Activated CD4-positive, alpha-beta T cell treated with anti-CD3 and anti-CD28 coated beads, Interleukin-2, amount 50 U/mL, for 48 hours (primary cell): ENCODE measurements around the gene OOSP4B.
"Not testable (repeated sequence)": the region's sequence is repeated elsewhere in the genome, so short reads cannot be mapped to it uniquely, and the experiment has no call there.

Experiments
- DNase-seq, 2 experiments: peaks; one replicate each; pipeline ENCODE4 v3.0.0-alpha.2; 2020

Gene OOSP4B

DNA sequence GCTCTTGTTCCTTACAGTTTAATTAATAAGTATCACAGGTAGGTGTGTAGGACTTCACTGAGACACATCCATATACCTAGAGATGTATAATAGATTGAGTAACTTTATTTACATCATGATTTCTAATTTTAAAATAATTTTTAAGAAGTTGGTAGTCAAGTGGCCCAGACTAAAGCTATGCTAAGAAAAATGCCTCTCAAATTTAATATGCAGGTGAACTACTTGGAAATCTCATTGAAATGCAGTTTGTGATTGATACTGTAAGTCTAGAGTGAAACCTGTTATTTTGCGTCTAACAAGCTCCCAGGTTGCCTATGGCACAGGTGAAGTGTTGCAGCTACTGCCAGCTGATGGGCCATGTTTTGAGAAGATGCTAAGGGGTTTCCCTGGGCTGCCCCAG is at the start of gene OOSP4B:
Gene OOSP4B (plus strand): TSS at position 301 of the 400 bp plus-strand sequence.
- no peak for DNase-seq

DNA sequence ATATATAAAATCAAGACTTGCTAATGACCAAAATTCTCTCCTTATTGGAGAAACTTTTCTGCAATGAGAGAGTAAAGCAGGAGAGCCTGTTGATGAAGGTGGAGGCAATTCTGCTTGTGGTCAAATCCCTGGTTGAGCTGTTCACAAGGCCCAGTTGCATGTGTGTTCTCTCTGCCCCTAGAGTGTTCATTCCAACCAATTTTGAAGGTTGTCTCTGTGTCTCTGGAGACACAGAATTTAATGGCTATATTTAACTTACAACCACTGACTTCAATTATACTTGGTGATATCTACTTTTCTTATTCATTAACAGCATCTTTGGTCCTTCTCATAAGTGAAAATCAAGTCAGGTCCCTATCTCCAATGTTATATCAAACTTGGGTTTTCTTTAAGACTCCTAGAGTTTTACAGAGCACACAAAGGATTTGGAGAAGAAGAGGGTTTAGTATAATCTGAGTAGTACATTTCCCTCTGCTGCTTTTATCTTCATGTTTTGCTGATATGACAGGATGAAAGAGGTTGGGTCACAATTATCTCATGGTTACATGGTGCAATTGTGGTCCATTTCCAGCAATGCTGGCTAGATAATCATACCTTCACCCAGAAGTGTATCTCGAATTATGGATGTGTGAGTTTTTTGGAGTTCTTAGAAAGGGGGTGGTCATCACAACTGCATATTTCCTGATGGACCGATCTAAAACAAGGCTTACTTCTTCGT is 49.1 kb upstream of the OOSP4B start:
- DNase-seq = no peak

DNA sequence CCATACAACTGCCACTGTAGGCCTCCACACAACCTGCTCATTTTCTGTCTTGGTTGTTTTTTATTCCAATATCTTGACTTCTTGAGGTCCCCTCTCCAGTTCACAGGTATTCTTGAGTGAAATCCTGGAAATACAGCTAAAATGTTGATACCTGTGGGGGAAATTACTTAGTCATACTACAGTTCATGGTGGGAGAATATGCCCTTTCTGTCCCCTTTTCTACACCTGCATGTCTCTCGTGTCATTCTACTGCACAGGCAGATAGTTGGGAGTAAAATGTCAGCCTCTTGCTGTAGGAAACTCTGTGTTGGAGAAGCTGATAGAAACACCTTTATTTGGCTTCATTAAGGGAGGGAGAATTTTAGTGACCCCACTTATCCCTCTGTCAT is 48.6 kb upstream of the OOSP4B start:
- DNase-seq = no peak

DNA sequence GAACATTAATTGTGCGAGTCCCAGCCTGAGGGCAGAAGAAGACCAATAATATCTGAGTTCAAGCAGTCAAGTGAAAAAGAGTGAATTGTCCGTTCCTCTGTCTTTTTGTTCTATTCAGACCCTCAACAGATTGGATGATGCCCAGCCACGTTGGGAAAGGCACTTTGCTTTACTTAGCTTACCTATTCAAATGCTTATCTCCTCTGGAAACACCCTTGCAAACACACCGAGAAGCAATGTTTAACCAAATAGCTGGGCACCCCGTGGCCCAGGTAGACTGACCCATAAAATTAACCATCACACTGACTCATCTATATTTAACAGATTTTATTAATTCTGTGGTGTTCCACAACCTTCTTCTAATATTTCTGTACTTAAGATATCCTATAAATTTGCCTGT is 43.9 kb upstream of the OOSP4B start:
- no peak for DNase-seq

DNA sequence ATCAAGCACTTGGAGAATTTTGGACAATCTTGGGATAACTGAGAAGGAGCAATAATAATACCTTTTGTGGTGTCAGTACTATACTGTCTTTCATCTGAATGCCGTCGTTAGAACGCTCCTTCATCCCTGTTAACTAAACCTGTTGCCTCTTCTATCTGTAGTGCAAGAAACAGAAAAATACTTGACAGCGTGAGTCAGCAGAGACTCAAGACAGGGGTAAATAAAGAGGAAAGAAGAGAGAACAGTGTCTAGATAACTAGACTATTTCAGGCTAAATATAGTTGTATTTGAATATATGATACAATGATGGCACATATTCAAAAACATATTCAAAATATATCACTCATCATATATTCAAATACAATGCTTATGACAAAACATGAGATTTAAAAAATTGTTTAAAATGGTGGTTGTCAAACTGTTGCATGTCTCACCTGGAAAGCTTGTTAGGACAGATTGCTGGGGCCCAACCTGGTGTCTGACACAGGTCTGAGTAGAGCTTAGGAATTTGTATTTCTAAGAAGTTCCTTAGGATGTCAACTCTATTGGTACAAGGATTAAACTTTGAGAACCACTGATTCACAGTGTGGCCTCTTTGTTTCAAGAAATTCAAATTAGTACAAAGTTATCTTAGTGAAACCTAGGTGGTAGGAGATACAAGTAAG is 35.7 kb upstream of the OOSP4B start:
- DNase-seq = no peak

DNA sequence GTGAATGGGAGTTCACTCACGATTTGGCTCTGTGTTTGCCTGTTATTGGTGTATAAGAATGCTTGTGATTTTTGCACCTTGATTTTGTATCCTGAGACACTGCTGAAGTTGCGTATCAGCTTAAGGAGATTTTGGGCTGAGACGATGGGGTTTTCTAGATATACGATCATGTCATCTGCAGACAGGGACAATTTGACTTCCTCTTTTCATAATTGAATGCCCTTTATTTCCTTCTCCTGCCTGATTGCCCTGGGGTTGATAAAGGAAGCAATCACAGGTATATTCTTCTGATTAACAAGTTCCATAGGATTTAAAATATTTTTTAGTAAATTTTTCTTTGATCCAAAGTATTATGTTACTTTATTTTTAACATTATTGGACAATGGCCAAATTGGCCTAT is 34.9 kb upstream of the OOSP4B start:
- DNase-seq = not testable (repeated sequence)

DNA sequence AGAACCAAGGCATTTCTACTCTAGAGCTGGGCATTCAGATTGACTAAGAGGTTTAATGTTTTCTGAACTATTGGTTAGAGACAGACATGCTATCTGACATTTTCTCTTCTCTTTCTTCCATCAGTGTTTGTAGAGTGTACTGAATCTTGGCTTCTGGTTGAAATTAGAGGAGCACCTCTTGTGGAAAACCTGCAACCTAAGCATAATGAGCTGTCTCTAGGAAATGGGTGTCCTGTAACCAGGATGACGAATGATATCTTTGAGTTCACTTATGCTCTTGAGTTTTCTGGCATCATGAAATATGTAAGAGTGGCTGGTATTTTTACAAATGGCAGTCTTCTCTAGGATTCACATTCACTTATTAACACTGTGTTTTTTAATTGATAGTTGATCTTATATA is 33.8 kb upstream of the OOSP4B start:
- DNase-seq = no peak

DNA sequence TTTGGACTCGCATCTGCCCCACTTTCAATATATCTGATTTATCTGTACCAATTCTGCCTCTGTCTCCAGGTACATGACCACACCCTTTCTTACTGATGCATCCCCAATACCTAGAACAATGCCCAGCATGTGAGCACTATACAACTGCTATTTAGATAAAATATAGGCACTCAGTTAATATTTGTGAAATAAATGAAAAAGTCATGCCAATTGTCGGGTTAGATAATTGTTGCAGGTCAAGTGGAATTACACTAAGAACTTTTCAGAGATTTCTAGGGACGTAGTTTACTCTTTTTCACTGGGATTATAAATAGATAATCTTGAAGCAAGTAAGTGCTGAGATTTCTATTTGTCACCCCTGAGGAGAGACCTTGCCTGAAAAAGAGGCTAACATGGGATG is 32.6 kb upstream of the OOSP4B start:
- DNase-seq = no peak

DNA sequence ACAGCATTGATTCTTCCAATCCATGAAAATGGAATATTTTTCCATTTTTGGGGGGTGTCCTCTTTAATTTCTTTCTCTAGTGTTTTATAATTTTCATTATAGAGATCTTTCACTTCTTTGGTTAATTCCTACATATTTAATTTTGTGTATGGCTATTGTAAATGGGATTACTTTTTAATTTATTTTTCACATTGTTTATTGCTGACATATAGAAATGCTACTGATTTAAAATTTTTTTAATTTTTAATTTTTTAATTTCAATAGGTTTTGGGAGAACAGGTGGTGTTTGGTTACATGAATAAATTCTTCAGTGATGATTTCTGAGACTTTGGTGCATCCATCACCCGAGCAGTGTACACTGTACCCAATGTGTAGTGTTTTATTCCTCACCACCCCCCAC is 26.6 kb upstream of the OOSP4B start:
- DNase-seq = no peak

DNA sequence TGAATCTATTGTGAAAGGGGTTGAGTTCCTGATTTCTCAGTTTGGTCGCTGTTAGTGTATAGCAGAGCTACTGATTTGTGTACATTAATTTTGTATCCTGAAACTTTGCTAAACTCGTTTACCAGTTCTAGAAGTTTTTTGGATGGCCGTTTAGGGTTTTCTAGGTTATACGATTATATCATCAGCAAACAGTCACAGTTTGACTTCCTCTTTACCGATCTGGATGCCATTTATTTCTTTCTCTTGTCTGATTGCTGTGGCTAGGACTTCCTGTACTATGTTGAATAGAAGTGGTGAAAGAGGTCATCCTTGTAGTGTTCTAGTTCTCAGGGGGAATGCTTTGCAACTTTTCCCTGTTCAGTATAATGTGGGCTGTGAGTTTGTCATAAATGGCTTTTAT is 24.6 kb upstream of the OOSP4B start:
- no peak for DNase-seq

DNA sequence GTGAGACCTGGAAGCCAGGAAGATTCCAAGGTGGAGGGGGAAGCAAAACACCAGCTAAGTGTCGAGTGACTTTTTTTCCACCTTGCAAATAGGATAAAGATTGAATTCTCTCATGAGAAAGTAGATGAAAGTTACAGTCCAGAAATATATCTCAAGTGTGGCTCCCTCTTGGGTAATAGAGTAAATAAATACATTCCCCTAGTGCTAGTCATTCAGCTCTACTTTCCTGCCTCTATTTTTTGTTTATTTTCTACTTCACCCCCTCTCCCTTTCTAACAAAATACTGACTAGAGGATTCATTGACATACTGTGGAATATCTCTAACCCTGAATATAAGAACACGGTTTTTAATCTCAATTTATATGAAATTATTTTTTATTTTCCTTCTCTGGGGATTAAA is 19.2 kb upstream of the OOSP4B start:
- DNase-seq = no peak

DNA sequence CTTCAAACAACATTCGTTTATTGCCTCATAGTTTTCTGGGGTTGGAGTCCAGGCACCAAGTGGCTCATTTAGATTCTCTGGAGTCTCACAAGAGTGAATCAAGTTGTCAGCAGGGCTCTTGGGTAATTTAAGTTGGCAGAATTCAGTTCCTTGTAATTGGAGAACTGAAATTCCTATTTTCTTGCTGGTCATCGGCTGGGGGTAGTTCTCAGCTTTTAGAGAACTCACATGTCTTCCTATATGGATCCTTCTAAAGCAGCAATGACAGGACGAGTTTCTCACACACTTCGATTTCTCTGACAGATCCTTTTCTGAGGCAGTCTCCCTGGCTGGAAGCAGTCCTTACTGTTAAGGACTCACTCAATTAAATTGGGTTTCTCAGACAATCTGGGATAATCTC is 17.3 kb upstream of the OOSP4B start:
- DNase-seq = no peak

DNA sequence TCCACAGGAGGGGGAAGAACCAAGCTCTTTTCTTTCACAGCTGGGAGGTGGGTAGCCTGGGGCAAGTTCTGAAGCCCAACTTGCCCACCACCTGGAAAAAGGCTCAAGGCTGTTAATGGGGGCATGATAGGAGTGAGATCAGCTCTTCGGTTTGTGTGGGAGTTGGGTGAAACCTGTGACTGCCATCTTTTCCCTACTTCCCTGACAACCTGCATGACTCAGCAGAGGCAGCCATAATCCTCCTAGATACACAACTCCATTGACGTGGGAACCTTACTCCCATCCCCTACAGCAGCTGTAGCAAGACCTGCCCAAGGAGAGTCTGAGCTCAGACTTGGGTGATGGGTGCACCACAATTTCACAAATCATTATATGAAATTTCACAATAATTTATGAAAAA is 13.3 kb upstream of the OOSP4B start:
- DNase-seq = no peak

DNA sequence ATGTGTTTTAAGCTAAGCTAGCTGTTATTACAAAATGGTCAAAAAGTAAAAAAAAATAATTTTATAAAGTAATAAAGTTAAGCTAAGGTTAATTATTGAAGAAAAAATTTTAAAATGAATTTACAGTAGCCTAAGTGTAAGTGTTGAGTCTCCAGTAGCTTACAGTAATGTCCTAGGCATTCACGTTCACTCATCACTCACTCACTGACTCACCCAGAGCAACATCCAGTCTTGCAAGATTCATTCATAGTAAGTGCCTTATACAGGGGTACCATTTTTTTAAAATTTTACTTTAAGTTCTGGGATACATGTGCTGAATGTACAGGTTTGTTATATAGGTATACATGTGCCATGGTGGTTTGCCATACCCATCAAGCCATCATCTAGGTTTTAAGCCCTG is 11.6 kb upstream of the OOSP4B start:
- DNase-seq = no peak

DNA sequence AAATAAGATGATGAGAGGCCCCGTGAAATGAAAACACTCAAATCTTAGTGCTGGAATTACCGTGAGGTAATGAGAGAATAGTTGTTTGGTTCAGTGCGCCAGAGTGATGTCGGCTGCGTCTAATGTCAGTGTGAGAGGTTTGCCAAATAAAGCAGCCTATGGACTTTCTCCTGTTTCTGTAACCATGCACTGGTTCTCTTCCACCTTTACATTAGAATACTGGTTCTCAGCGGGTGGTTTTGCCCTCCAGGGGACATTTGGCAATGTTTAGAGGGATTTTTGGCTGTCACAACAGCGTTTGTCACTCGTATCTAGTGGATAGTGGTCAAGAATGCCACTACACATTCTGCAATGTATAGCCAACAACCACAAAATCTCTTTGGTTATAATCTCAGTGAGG is 1.1 kb downstream of the OOSP4B start:
- DNase-seq = no peak

DNA sequence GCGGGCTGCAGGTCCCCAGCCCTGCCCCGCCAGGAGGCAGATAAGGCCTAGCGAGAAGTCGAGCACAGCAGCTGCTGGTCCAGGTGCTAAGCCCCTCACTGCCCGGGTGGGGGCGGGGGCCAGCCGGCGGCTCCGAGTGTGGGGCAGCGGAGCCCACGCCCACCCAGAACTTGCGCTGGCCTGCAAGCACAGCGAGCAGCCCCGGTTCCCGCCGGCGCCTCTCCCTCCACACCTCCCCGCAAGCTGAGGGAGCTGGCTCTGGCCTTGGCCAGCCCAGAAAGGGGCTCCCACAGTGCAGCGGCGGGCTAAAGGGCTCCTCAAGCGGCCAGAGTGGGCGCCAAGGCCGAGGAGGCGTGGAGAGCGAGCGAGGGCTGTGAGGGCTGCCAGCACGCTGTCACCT is 3.4 kb downstream of the OOSP4B start:
- DNase-seq = not testable (repeated sequence)

DNA sequence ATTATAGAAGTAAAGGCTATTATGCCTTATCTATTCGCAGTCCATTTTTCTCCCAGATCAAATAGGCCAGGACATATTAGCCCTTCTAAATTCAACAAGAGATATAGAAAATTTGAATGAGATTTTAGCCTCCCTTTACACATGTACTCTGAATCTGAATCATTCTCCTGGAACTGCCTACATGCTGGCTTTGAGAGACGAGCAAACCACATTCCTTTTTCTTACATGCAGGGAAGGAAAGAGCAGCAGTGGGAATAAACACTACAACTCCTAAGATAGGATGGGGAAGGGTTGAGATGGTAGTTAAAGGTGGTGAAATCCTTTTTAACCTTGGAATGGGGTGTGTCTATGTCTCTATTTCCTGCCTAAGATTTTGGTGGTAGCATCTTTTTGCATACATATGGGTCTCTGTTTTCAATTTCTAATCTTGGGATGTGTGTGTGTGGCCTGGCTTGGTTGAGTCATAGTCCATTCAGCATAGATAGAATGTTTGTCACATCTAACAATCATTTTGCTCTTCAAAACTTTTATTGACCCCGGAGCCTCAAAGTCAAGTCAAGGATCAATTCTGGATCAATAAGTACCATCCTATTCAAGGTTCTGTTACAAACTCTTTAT is 12.1 kb downstream of the OOSP4B start:
- DNase-seq = no peak

DNA sequence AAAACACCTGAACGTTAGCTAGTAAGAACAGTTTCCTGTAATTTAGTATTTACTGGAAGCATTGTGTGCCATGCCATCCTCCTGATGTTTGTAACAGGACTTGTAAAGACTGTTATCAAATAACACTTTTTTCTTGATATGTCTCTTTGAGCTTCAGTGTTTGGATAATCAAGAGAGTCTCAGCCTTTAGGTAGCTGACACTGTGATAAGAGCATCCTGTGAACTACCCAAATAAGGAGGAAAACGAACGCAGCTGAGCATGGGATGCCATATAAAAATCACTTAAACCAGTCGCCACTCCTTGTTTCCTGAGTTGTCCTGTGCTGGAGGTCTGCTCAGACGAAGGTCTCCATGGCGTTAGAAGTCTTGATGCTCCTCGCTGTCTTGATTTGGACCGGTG is 23.1 kb downstream of the OOSP4B start, which contains the start of gene OOSP2:
Gene OOSP2 (plus strand): TSS at position 301 of the 400 bp plus-strand sequence. CDS start 51 bp downstream, at position 352.
- no peak for DNase-seq

DNA sequence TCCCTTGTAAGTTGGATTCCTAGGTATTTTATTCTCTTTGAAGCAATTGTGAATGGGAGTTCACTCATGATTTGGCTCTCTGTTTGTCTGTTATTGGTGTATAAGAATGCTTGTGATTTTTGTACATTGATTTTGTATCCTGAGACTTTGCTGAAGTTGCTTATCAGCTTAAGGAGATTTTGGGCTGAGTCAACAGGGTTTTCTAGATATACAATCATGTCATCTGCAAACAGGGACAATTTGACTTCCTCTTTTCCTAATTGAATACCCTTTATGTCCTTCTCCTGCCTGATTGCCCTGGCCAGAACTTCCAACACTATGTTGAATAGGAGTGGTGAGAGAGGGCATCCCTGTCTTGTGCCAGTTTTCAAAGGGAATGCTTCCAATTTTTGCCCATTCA is 33.4 kb downstream of the OOSP4B start:
- DNase-seq = not testable (repeated sequence)

DNA sequence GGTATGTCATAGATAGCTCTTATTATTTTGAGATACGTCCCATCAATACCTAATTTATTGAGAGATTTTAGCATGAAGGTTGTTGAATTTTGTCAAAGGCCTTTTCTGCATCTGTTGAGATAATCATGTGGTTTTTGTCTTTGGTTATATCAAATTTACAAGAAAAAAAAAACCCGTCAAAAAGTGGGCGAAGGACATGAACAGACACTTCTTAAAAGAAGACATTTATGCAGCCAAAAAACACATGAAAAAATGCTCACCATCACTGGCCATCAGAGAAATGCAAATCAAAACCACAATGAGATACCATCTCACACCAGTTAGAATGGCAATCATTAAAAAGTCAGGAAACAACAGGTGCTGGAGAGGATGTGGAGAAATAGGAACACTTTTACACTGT is 33.9 kb downstream of the OOSP4B start:
- not testable (repeated sequence) for DNase-seq

DNA sequence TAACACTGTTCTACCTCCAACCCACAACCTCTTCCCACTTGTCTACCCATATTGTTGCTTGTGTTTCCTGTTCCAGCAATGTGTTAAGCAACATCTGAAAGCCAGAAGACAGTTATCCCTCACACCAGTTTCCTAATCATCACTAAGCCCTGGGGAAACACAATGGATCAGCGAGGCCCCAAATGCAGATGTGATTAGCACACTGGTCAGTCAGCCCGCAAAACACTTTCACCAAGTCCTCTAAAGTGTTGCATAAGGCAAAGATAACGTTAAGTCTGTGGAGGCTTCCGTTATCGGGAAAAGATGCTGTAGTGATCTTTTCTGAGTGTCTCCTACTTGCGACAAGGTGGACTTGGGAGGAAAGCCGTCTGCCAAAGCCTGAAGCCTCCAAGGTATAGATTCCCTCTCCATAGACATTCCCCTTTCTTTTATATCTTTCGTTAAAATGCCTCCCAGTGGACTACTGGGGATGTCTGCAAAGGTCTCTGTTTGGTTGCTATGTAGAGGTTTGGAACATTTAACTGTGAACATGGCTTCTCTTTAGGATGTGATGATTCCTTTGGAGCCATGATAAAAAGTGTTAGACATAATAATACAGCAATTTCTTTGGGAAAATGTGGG is 39.5 kb downstream of the OOSP4B start, which contains the start of gene MS4A3:
Gene MS4A3 (plus strand): TSS at position 317 of the 621 bp plus-strand sequence. CDS start 4,496 bp downstream, outside the sequence.
- no peak for DNase-seq

DNA sequence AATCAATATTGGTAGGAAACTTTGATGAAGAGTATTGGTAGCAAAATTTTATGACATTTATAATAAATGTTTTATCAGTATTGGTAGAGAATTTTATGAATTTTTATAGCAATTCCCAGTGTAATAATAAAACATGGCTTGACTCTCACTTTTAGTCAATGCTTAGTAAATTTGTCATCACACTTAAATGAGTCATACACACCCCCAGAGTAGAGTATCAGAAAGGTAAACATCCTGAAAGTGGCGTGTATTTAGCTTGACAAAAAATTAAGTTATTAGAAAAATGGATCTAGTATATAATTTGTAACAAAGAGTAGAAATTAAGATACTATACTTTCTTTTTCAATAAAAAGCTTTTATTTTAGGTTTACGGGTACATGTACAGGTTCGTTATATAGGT is 42.1 kb downstream of the OOSP4B start:
- no peak for DNase-seq

DNA sequence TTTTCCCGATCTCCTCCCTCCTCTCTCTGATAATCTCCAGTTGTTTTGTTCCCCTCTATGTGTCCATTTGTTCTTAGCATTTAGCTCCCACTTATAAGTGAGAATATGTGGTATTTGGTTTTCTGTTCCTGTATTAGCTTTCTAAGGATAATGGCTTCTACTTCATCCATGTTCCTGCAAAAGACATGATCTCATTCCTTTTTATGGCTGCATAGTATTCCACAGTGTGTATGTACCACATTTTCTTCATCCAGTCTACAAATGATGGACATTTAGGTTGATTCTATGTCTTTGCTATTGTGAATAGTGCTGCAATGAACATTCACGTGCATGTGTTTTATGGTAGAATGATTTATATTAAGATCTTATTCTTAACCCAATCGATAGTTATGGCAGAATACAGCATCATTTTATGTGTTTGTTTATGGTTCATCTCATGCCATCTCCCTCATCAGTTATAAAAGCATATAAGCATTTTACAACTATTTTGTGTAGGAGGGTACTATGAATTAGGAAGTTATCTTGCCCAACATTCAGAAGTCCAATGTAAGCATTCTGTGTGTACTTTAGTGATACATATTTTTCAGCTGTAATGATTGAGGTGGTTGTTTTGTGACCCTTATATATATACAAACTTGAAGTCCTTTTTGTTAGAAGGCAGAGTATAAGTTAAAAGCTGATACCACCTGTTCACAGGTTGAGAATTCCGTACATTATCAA is 42.7 kb downstream of the OOSP4B start:
- DNase-seq = no peak
